Sigmoid colon (tissue), 4 donors: ENCODE results near the gene ZBTB7C.

ENCODE experiments used
- EP300 ChIP-seq, 4 donors: sonication (generic); formaldehyde crosslinking; IDR thresholded peaks; one replicate each; pipeline ENCODE4 v1.6.1; 2017; ENCODE audit warnings: antibody characterized with exemption in 4 of 4
- POLR2A ChIP-seq, 2 donors: fragments of 450-650 bp; IDR thresholded peaks; one replicate each; pipeline ENCODE4 v1.6.1; 2016; ENCODE audit warnings: antibody characterized with exemption in 2 of 2, mild to moderate bottlenecking in 2 of 2, moderate library complexity in 2 of 2
- TF ChIP-seq, protein P1 (sequence below), 4 experiments: fragments of 450-650 bp in 3 of 4; fragments of 200-600 bp in 1 of 4; IDR thresholded peaks; one replicate each; pipeline ENCODE4 v1.5.1; 2016 to 2019; ENCODE audit warnings: antibody characterized with exemption in 4 of 4, mild to moderate bottlenecking in 3 of 4, moderate library complexity in 2 of 4

DNA sequence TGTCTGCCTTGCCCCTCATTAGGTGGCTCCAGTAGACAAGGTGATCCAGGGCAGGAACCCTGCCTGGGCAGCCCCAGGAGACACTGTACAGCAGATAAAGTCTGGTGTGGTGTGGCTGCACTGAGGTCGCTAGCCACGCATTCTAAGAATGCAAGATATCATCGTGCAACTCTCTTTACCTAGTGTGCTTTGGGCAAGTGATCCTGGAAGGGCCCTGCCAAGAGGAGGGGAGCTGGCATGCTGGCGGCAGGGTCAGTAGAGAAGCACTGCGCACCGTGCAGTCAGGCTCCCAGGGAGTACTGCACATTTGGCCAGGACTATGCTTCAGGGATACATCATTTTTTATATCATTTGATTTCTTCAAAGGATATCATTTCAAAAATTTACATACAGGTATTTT, 283.5 kb downstream of the ZBTB7C start:
- TF ChIP-seq, protein P1, sequence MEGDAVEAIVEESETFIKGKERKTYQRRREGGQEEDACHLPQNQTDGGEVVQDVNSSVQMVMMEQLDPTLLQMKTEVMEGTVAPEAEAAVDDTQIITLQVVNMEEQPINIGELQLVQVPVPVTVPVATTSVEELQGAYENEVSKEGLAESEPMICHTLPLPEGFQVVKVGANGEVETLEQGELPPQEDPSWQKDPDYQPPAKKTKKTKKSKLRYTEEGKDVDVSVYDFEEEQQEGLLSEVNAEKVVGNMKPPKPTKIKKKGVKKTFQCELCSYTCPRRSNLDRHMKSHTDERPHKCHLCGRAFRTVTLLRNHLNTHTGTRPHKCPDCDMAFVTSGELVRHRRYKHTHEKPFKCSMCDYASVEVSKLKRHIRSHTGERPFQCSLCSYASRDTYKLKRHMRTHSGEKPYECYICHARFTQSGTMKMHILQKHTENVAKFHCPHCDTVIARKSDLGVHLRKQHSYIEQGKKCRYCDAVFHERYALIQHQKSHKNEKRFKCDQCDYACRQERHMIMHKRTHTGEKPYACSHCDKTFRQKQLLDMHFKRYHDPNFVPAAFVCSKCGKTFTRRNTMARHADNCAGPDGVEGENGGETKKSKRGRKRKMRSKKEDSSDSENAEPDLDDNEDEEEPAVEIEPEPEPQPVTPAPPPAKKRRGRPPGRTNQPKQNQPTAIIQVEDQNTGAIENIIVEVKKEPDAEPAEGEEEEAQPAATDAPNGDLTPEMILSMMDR (IDR thresholded peaks at IDR 0.05), result no peak
- no peak for TF ChIP-seq POLR2A (IDR thresholded peaks at IDR 0.05)
- no peak for TF ChIP-seq EP300 (IDR thresholded peaks at IDR 0.05)
